MCF 10A (cell line): ENCODE results near the gene ART4. TPM values are rescaled to one million over a fixed set of nuclear protein-coding genes. Genes with fewer than 3 reads are reported as not detected.

Source experiments
- BruUV-seq: library from RNA; stranded (reverse); fragments of 400-500 nt; replicated peaks from 2 replicates; lab custom pipeline; 2021; lab: Mats Ljungman, UMichigan
- CTCF ChIA-PET: fragments of 300-600 bp; sonication (Branson Sonifier 250); formaldehyde crosslinking; extraction: SDS; loops from one replicate; lab custom pipeline; 2021; ENCODE audit warnings: antibody characterized with exemption, inconsistent platforms; lab: Yijun Ruan, JAX
- POLR2A ChIA-PET: fragments of 300-600, 350-650 bp; sonication (Branson Sonifier 250); formaldehyde crosslinking; extraction: SDS; loops from one replicate; lab custom pipeline; 2020; ENCODE audit warnings: antibody characterized with exemption, inconsistent platforms; lab: Yijun Ruan, JAX
- DNase-seq: peaks from one replicate; pipeline ENCODE4 v3.0.0-alpha.2; 2018; ENCODE audit not compliant: unreplicated experiment
- H3K27ac Mint-ChIP-seq: one replicate; pipeline ENCODE4 v1.8.0; 2022; ENCODE audit warnings: mild to moderate bottlenecking, low read depth, mixed read lengths; ENCODE audit not compliant: unreplicated experiment
- H3K27me3 Mint-ChIP-seq: one replicate; pipeline ENCODE4 v1.8.0; 2022; ENCODE audit warnings: mixed read lengths; ENCODE audit not compliant: insufficient read depth, unreplicated experiment
- H3K36me3 Mint-ChIP-seq: one replicate; pipeline ENCODE4 v1.8.0; 2022; ENCODE audit warnings: mild to moderate bottlenecking, moderate library complexity, mixed read lengths; ENCODE audit not compliant: insufficient read depth, unreplicated experiment
- H3K4me1 Mint-ChIP-seq: one replicate; pipeline ENCODE4 v1.8.0; 2022; ENCODE audit warnings: mixed read lengths; ENCODE audit not compliant: insufficient read depth, unreplicated experiment
- H3K4me3 Mint-ChIP-seq: one replicate; pipeline ENCODE4 v1.8.0; 2022; ENCODE audit warnings: mild to moderate bottlenecking, moderate library complexity, mixed read lengths; ENCODE audit not compliant: unreplicated experiment
- H3K9me3 Mint-ChIP-seq: one replicate; pipeline ENCODE4 v1.8.0; 2022; ENCODE audit warnings: mixed read lengths; ENCODE audit not compliant: unreplicated experiment
- intact Hi-C: fragments of 100-400 bp; cut with micrococcal nuclease; formaldehyde crosslinking; loops from 2 replicates; pipeline ENCODE4 v1.14.1; 2022
- total RNA-seq: library from RNA; stranded (reverse); gene quantifications from 2 replicates; pipeline ENCODE4 v1.2.3, GENCODE V29; 2022
- TF ChIP-seq, protein P1 (sequence below): fragments of 200-600 bp; IDR thresholded peaks from one replicate; pipeline ENCODE4 v1.8.0; 2022; ENCODE audit warnings: antibody characterized with exemption, mild to moderate bottlenecking; ENCODE audit not compliant: unreplicated experiment

Gene ART4
- total RNA-seq, 1 experiment from 2014 or later = not detected

DNA sequence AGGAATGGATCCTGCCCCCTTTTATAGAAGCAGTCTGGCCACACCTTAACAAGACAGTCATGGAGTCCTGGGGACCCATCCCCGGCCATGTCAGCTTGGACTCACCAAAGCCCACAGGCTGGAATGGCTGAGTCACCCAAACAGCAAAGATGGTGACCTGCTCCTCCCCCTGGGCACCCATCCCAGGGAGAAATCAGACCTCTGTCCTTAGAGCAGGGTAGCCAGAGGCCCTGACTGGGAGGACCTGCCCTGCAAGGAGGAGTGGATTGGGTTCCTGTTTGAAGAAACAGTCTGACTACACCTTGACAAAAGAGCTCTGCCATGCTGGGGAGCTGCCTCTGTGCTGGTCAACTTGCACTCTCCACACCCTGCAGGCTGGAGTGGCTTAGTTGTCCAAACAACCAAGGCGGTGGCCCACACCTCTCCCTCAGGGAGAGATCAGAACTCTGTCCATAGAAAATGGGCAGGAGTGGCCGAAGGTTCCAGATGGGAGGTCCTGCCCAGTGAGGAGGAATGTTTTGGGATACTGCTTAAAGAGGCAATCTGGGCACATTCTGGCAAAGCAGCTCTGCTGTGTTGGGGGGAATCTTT, 25.7 kb upstream of the ART4 start:
- Mint-ChIP-seq H3K4me3 (no peak overlapping the region), H3K27me3 (no peaks in the 10 kb centered on the region), H3K27ac (no peak overlapping the region), H3K36me3 (no peaks in the 10 kb centered on the region), H3K4me1 (peaks cover 6% of the 10 kb centered on the region), H3K9me3 (peaks cover 7% of the 10 kb centered on the region)
- no TSS peak for BruUV-seq
- peak; percentile 56 for DNase-seq
- TF ChIP-seq, protein P1, sequence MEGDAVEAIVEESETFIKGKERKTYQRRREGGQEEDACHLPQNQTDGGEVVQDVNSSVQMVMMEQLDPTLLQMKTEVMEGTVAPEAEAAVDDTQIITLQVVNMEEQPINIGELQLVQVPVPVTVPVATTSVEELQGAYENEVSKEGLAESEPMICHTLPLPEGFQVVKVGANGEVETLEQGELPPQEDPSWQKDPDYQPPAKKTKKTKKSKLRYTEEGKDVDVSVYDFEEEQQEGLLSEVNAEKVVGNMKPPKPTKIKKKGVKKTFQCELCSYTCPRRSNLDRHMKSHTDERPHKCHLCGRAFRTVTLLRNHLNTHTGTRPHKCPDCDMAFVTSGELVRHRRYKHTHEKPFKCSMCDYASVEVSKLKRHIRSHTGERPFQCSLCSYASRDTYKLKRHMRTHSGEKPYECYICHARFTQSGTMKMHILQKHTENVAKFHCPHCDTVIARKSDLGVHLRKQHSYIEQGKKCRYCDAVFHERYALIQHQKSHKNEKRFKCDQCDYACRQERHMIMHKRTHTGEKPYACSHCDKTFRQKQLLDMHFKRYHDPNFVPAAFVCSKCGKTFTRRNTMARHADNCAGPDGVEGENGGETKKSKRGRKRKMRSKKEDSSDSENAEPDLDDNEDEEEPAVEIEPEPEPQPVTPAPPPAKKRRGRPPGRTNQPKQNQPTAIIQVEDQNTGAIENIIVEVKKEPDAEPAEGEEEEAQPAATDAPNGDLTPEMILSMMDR = no peak
- ChIA-PET CTCF (interaction anchor here (0.8 kb wide), 1 partner anchor 126 kb away, joined by 3 read pairs; no protein-coding TSS in a partner anchor), POLR2A (no interaction called here)
- intact Hi-C loops = no loop called here

DNA sequence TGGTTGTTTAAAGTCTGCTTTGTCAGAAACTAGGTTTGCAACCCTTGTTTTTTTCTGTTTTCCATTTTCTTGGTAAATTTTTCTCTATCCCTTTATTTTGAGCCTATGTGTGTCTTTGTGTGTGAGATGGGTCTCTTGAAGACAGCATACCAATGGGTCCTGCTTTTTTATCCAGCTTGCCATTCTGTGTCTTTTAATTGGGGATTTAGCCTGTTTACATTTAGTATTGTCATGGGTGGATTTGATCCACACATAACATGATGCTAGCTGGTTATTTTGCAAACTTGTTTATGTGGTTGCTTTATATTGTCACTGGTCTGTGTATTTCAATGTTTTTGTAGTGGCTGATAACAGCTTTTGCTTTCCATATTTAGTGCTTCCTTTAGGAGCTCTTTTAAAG, 17.2 kb upstream of the ART4 start:
- intact Hi-C loops = no loop called here
- ChIA-PET POLR2A (interaction anchor here (0.6 kb wide), 1 partner anchor 36 kb away, joined by 4 read pairs; no protein-coding TSS in a partner anchor), CTCF (interaction anchor here (1.0 kb wide), 1 partner anchor 10 kb away, joined by 3 read pairs; no protein-coding TSS in a partner anchor)
- no peak overlapping the region for H3K4me3 Mint-ChIP-seq
- H3K27ac Mint-ChIP-seq = no peak overlapping the region
- H3K4me1 Mint-ChIP-seq = no peaks in the 10 kb centered on the region
- BruUV-seq = no TSS peak
- DNase-seq = no peak
- no peaks in the 10 kb centered on the region for H3K27me3 Mint-ChIP-seq
- H3K9me3 Mint-ChIP-seq = peaks cover 7% of the 10 kb centered on the region
- TF ChIP-seq, protein P1 = no peak
- H3K36me3 Mint-ChIP-seq = no peaks in the 10 kb centered on the region

DNA sequence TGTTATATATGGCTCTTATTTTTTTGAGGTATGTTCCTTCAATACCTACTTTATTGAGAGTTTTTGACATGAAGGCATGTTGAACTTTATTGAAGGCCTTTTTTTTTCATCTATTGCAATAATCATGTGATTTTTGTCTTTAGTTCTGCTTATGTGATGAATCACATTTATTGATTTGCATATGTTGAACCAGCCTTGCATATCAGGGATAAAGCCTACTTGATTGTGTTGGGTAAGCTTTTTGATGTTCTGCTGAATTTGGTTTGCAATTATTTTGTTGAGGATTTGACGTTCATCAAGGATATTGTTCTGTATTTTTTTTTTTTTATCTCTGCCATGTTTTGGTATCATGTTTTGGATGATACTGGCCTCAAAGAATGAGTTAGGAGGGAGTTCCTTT, 15.2 kb upstream of the ART4 start:
- Mint-ChIP-seq H3K4me3 (no peak overlapping the region), H3K9me3 (peaks cover 7% of the 10 kb centered on the region), H3K27ac (no peak overlapping the region), H3K27me3 (no peaks in the 10 kb centered on the region), H3K36me3 (no peaks in the 10 kb centered on the region), H3K4me1 (no peaks in the 10 kb centered on the region)
- no TSS peak for BruUV-seq
- ChIA-PET CTCF (no interaction called here), POLR2A (interaction anchor here (1.1 kb wide), 1 partner anchor 55 kb away, joined by 3 read pairs; the partner anchor contains the start of genes C12orf60 and WBP11)
- intact Hi-C loops = no loop called here
- TF ChIP-seq, protein P1 = no peak
- DNase-seq = no peak

DNA sequence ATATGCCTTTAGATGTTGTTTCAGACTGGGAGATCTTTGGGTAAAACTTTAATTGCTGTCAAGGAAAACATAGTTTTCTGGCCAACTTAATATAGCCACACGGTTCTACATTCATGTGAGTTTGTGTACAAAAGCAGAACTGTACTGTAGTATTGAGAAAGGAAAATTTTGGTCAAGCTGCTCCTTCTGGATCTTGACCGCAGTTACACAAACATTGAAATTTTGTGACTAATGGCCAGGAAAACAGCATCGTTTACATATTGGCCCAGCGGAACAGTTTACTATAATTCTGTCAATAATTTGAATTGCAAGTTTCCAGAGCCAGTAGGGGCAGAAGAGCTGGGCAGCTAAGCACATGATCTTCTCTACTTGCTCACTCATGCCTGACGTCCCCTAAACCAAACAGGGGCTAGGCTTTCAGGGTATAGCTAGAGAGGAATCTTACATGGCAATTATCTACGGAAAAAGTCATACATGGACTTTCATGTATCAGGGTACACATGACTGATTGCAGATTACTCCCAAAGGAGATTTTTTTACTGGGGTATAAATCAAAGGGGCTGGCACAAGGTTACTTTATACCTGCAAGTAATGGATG, 11.4 kb upstream of the ART4 start:
- Mint-ChIP-seq H3K9me3 (peaks cover 7% of the 10 kb centered on the region), H3K27me3 (no peaks in the 10 kb centered on the region), H3K27ac (no peak overlapping the region), H3K36me3 (no peaks in the 10 kb centered on the region), H3K4me3 (no peak overlapping the region), H3K4me1 (no peaks in the 10 kb centered on the region)
- CTCF ChIA-PET = interaction anchor here (0.6 to 2.4 kb wide), 3 partner anchors 8 to 141 kb away, joined by 4 to 7 read pairs (median 4); no protein-coding TSS in a partner anchor
- POLR2A ChIA-PET = interaction anchor here (0.6 to 0.8 kb wide), 3 partner anchors 10 to 52 kb away, joined by 3 to 4 read pairs (median 3); no protein-coding TSS in a partner anchor
- no TSS peak for BruUV-seq
- intact Hi-C loops = no loop called here
- no peak for DNase-seq
- TF ChIP-seq, protein P1 = no peak
